HG03175 (cell line): ENCODE measurements around the gene USP3.

ENCODE experiments used
- ATAC-seq: cut with Tn5 transposase; IDR thresholded peaks from one replicate; pipeline ENCODE4 v1.9.1; 2021; ENCODE audit warnings: mild to moderate bottlenecking, moderate library complexity; ENCODE audit not compliant: unreplicated experiment

USP3 gene

GRCh38 chr15:63504247-63504978 is at the start of gene USP3:
USP3 (plus strand) TSS chr15:63504593; CDS start chr15:63504740, 147 bp downstream.
- peak; percentile 46 for ATAC-seq

- ATAC-seq, result no peak
These were observed 48.1 kb upstream of the USP3 start for GRCh38 chr15:63456258-63456657.

GRCh38 chr15:63457379-63457778 is 47.0 kb upstream of the USP3 start:
- ATAC-seq, result no peak

- no peak for ATAC-seq
These were observed 46.4 kb upstream of the USP3 start for GRCh38 chr15:63458026-63458425.

GRCh38 chr15:63458794-63459395 is 45.5 kb upstream of the USP3 start:
- ATAC-seq, result no peak

GRCh38 chr15:63460210-63461155 is 43.9 kb upstream of the USP3 start:
- no peak for ATAC-seq

- no peak for ATAC-seq
These were observed 43.0 kb upstream of the USP3 start for GRCh38 chr15:63461230-63461985.

GRCh38 chr15:63462088-63462487 is 42.3 kb upstream of the USP3 start:
- ATAC-seq, result no peak

- no peak for ATAC-seq
These were observed 41.4 kb upstream of the USP3 start for GRCh38 chr15:63463036-63463435.

GRCh38 chr15:63463793-63464192 is 40.6 kb upstream of the USP3 start:
- ATAC-seq, result no peak

GRCh38 chr15:63465104-63465503 is 39.3 kb upstream of the USP3 start:
- ATAC-seq, result no peak

- no peak for ATAC-seq
These were observed 37.8 kb upstream of the USP3 start for GRCh38 chr15:63466378-63467192.

GRCh38 chr15:63469190-63469589 is 35.2 kb upstream of the USP3 start:
- no peak for ATAC-seq

GRCh38 chr15:63469984-63470383 is 34.4 kb upstream of the USP3 start:
- ATAC-seq, result no peak

GRCh38 chr15:63473007-63473748 is 31.2 kb upstream of the USP3 start:
- peak; percentile 48 for ATAC-seq

GRCh38 chr15:63473749-63473998 is 30.7 kb upstream of the USP3 start:
- ATAC-seq, result peak; percentile 9

- ATAC-seq, result peak; percentile 56
These were observed 30.2 kb upstream of the USP3 start for GRCh38 chr15:63473999-63474809.

- peak; percentile 65 for ATAC-seq
These were observed 29.5 kb upstream of the USP3 start for GRCh38 chr15:63474810-63475316.
